HepG2 (cell line): ENCODE results near the gene CERS5. TPM values are rescaled to one million over a fixed set of nuclear protein-coding genes. Genes with fewer than 3 reads are reported as not detected.

ENCODE experiments used
- AHDC1 ChIP-seq: sonication (generic); formaldehyde crosslinking; IDR thresholded peaks from 2 replicates; pipeline ENCODE4 v1.5.1; 2020; ENCODE audit warnings: mild to moderate bottlenecking, missing genetic modification reagents, borderline replicate concordance
- AKAP8 ChIP-seq: sonication (generic); formaldehyde crosslinking; IDR thresholded peaks from 2 replicates; pipeline ENCODE4 v1.5.1; 2020; ENCODE audit warnings: mild to moderate bottlenecking, missing genetic modification reagents
- CBX2 ChIP-seq, 2 experiments: fragments of 200-600 bp in 1 of 2; sonication (generic); formaldehyde crosslinking in 1 of 2; IDR thresholded peaks; 2 replicates each; pipeline versions ENCODE4 v1.7.0 to v1.8.1; 2018 to 2022; ENCODE audit warnings: low read depth in 2 of 2, low read length in 1 of 2, mild to moderate bottlenecking in 1 of 2, missing genetic modification reagents in 1 of 2
- GMEB1 ChIP-seq: sonication (generic); formaldehyde crosslinking; IDR thresholded peaks from 2 replicates; pipeline ENCODE4 v1.5.1; 2020; ENCODE audit warnings: missing genetic modification reagents, mild to moderate bottlenecking, borderline replicate concordance
- LCORL ChIP-seq, 2 experiments: fragments of 450-650 bp in 1 of 2; sonication (generic) in 1 of 2; formaldehyde crosslinking in 1 of 2; IDR thresholded peaks; 2 replicates each; pipeline versions ENCODE4 v1.5.0 to v1.6.1; 2017 to 2020; ENCODE audit warnings: antibody characterized with exemption in 1 of 2, missing genetic modification reagents in 1 of 2
- NR3C1 ChIP-seq: sonication (generic); formaldehyde crosslinking; IDR thresholded peaks from 2 replicates; pipeline ENCODE4 v1.4.0; 2020; ENCODE audit warnings: missing genetic modification reagents
- PHF21A ChIP-seq: sonication (generic); formaldehyde crosslinking; IDR thresholded peaks from 2 replicates; pipeline ENCODE4 v1.5.0; 2020; ENCODE audit warnings: mild to moderate bottlenecking, missing genetic modification reagents
- SP140L ChIP-seq: sonication (generic); formaldehyde crosslinking; IDR thresholded peaks from 2 replicates; pipeline ENCODE4 v1.4.0; 2020; ENCODE audit warnings: missing genetic modification reagents, borderline replicate concordance
- TCF7 ChIP-seq: sonication (generic); IDR thresholded peaks from 2 replicates; pipeline ENCODE4 v1.6.1; 2016; ENCODE audit warnings: antibody characterized with exemption, low read depth
- TFDP1 ChIP-seq: IDR thresholded peaks from 2 replicates; pipeline ENCODE4 v1.6.1; 2016; ENCODE audit warnings: missing compliant biosample characterization, missing genetic modification reagents, borderline replicate concordance
- TRIM24 ChIP-seq: sonication (generic); formaldehyde crosslinking; IDR thresholded peaks from 2 replicates; pipeline ENCODE4 v1.8.0; 2022; ENCODE audit warnings: mild to moderate bottlenecking, missing genetic modification reagents
- ZNF124 ChIP-seq: sonication (generic); formaldehyde crosslinking; IDR thresholded peaks from 2 replicates; pipeline ENCODE4 v1.4.0; 2020; ENCODE audit warnings: missing genetic modification reagents
- ZNF138 ChIP-seq: sonication (generic); formaldehyde crosslinking; IDR thresholded peaks from 2 replicates; pipeline ENCODE4 v1.5.0; 2020; ENCODE audit warnings: mild to moderate bottlenecking, low read depth, missing genetic modification reagents
- ZNF230 ChIP-seq: sonication (generic); formaldehyde crosslinking; IDR thresholded peaks from 2 replicates; pipeline ENCODE4 v1.4.0; 2020; ENCODE audit warnings: mild to moderate bottlenecking, missing genetic modification reagents
- ZNF550 ChIP-seq: sonication (generic); formaldehyde crosslinking; IDR thresholded peaks from 2 replicates; pipeline ENCODE4 v1.4.0; 2020; ENCODE audit warnings: mild to moderate bottlenecking, missing genetic modification reagents, borderline replicate concordance
- ZNF782 ChIP-seq: sonication (generic); formaldehyde crosslinking; IDR thresholded peaks from 2 replicates; pipeline ENCODE4 v1.4.0; 2020; ENCODE audit warnings: missing genetic modification reagents, mild to moderate bottlenecking, borderline replicate concordance
- polyA plus RNA-seq, 8 experiments: library from polyadenylated mRNA; depleted of rRNA in 3 of 8; stranded (reverse) in 7 of 8; unstranded in 1 of 8; fragments of >200 nt; fragmentation: Illumina TruSeq in 4 of 8; extraction: Trizol in 4 of 8; gene quantifications; 2 replicates each; pipeline versions ENCODE4 v1.2.1 to v1.2.3, GENCODE V29; 2011 to 2016; ENCODE audit warnings: low read depth in 4 of 8, missing spikeins in 1 of 8, mixed read lengths in 1 of 8; ENCODE audit not compliant: insufficient read depth in 1 of 8
- total RNA-seq, 5 experiments: library from RNA; depleted of rRNA; stranded (reverse); fragments of >200 nt; fragmentation: Illumina TruSeq; extraction: Trizol; gene quantifications; 2 replicates each; pipeline ENCODE4 v1.2.3, GENCODE V29; 2016; ENCODE audit warnings: low read depth in 1 of 5
- TF ChIP-seq, protein P1 (sequence below): IDR thresholded peaks from 2 replicates; pipeline ENCODE4 v1.6.1; 2012; ENCODE audit warnings: inconsistent platforms

The CERS5 gene
- total and polyA plus RNA-seq, 2 of the 13 experiments (the other 11 are each of a cell fraction or from before 2014, with no cell fraction given), result 22.3 to 48.8 TPM

DNA sequence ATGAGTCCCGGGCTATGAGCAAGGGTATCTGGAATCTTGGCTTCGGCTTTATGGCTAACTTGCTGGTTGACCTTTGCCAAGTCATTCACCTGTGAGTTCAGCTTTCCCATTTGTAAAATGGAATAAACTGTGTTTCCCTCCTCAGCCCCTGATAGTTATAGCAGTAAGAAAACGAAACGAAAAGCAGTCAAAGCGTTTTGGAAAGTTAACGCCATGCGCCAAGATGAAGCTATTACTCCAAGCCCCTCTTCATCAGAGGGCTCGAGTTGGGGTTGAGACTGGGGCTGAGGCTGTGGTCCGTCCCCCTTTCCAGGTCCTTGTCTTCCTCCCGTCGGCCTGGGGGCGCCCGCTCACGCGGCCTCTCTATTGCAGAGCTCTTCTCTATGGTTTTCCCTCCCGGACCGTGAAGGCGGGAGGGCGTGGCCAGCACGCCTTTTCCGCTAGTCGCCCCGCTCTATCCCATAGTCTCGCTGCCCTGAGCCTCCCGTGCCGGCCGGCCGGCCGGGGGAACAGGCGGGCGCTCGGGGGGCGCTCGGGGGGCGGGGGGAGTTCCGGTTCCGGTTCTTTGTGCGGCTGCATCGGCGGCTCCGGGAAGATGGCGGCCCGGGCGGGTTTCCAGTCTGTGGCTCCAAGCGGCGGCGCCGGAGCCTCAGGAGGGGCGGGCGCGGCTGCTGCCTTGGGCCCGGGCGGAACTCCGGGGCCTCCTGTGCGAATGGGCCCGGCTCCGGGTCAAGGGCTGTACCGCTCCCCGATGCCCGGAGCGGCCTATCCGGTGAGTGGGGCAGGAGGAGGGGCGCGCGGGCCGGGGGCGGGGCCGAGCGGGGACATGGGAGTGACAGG lies 82.2 kb downstream of the CERS5 start, which contains the start of gene SMARCD1 (continued):
- TF ChIP-seq GMEB1 (CRISPR knock-in tag) (peak; percentile 66; the same call in 1 of the 2 replicates), ZNF138 (CRISPR knock-in tag) (no peak), PHF21A (CRISPR knock-in tag) (peak; percentile 62; the same call in 1 of the 2 replicates), ZNF124 (CRISPR knock-in tag) (no peak), LCORL (IDR thresholded peaks at IDR 0.05) (no peak), LCORL (CRISPR knock-in tag; IDR thresholded peaks at IDR 0.05) (peak; percentile 35; the same call in 1 of the 2 replicates), AKAP8 (no peak), TRIM24 (CRISPR knock-in tag) (no peak), ZNF782 (CRISPR knock-in tag) (no peak), NR3C1 (no peak), SP140L (CRISPR knock-in tag) (0 out of 2 replicates have a peak, but pooled peaks have one; percentile 63), ZNF550 (CRISPR knock-in tag) (no peak), ZNF230 (CRISPR knock-in tag) (no peak), TFDP1 (CRISPR knock-in tag) (0 out of 2 replicates have a peak, but pooled peaks have one; percentile 9), TCF7 (no peak), CBX2 (IDR thresholded peaks at IDR 0.05; ENCODE audit: low read depth, low read length) (no peak), CBX2 (CRISPR knock-in tag; IDR thresholded peaks at IDR 0.05; ENCODE audit: low read depth) (no peak), AHDC1 (CRISPR knock-in tag) (0 out of 2 replicates have a peak, but pooled peaks have one; percentile 24)
- TF ChIP-seq, protein P1, sequence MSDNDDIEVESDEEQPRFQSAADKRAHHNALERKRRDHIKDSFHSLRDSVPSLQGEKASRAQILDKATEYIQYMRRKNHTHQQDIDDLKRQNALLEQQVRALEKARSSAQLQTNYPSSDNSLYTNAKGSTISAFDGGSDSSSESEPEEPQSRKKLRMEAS, result peak; percentile 71
